Skeletal muscle tissue (tissue), 4 donors: ENCODE results near the gene MPZL1. TPM values are rescaled to one million over a fixed set of nuclear protein-coding genes. Genes with fewer than 3 reads are reported as not detected.

ENCODE experiments used
- H3K27ac ChIP-seq: one replicate; pipeline ENCODE4 v1.7.0; 2013; ENCODE audit warnings: mild to moderate bottlenecking, low read depth, low read length, inconsistent platforms
- H3K27me3 ChIP-seq, 3 donors: one replicate each; pipeline ENCODE4 v1.7.0; 2013; ENCODE audit warnings: low read length in 3 of 3; ENCODE audit not compliant: control insufficient read depth in 3 of 3, insufficient read depth in 3 of 3
- H3K36me3 ChIP-seq, 3 donors: one replicate each; pipeline ENCODE4 v1.7.0; 2013; ENCODE audit warnings: low read length in 3 of 3; ENCODE audit not compliant: control insufficient read depth in 3 of 3, insufficient read depth in 3 of 3
- H3K4me1 ChIP-seq, 3 donors: one replicate each; pipeline ENCODE4 v1.7.0; 2013; ENCODE audit warnings: low read length in 3 of 3, mild to moderate bottlenecking in 3 of 3; ENCODE audit not compliant: control insufficient read depth in 3 of 3, insufficient read depth in 3 of 3
- H3K4me3 ChIP-seq, 3 donors: one replicate each; pipeline ENCODE4 v1.7.0; 2013; ENCODE audit warnings: low read length in 3 of 3
- H3K9ac ChIP-seq, 3 donors: one replicate each; pipeline ENCODE4 v1.7.0; 2013; ENCODE audit warnings: low read length in 3 of 3, mild to moderate bottlenecking in 3 of 3, moderate library complexity in 2 of 3, low read depth in 1 of 3
- H3K9me3 ChIP-seq, 3 donors: one replicate each; pipeline ENCODE4 v1.7.0; 2013; ENCODE audit warnings: low read length in 3 of 3; ENCODE audit not compliant: control insufficient read depth in 3 of 3
- total RNA-seq: library from RNA; depleted of rRNA; stranded (reverse); fragments of >200 nt; gene quantifications from one replicate; pipeline ENCODE4 v1.2.3, GENCODE V29; 2014
- donor health status: Osteomylitis.

Gene MPZL1
- total RNA-seq, 1 donor from 2014 or later = 41.8 TPM

DNA sequence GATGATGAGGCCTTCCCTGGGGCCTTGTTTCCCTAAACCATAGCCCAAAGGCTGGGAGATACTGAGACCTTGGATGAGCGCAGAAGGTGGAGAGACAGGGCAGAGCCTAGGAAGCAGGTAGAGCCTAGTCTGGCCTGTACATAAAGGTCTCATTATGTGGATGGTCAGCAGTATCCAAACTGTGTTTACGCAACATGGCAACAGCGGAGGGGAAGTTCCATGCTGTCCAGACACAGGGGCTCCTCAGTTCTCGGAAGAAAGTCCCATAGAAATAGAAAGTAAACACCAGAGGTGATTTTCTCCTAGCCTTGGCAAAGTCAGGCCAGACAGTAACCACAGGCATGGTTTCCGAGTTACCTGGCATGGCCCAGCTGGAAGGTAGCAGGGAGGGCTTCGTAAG, 42.1 kb upstream of the MPZL1 start:
- H3K36me3 ChIP-seq = no peaks in the 10 kb centered on the region
- H3K27me3 ChIP-seq = no peaks in the 10 kb centered on the region
- H3K9me3 ChIP-seq = no peaks in the 10 kb centered on the region
- no peak overlapping the region for H3K9ac ChIP-seq
- H3K4me3 ChIP-seq = no peak overlapping the region
- peaks cover 58 to 81% (median 71%) of the 10 kb centered on the region in 3 donors for H3K4me1 ChIP-seq
- peak overlapping the region; percentile 94 for H3K27ac ChIP-seq

DNA sequence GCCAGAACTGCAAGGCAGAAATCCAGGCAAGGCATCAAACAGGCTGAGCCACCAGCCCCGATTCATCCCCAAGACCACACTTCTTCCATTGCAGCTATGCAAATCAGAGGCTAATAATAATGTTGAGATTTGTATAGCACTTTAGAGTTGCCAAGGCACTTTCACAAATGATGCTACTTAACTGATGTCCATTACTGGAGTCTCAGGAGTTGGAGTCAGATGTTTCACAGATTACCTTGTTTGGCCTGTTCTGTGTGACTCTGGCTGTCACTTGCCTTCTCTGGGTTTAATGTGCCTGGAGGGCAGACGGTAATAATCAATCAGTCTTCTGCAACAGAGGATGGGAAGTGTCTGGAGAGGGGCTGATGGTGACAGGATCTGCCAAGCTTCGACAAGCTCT, 40.8 kb upstream of the MPZL1 start:
- H3K9me3 ChIP-seq = no peaks in the 10 kb centered on the region
- peak overlapping the region in 1 of 3 donors; percentile 14 for H3K4me3 ChIP-seq
- H3K9ac ChIP-seq = peak overlapping the region; percentile 18 to 54 (median 41)
- peaks cover 68 to 87% (median 78%) of the 10 kb centered on the region in 3 donors for H3K4me1 ChIP-seq
- no peaks in the 10 kb centered on the region for H3K36me3 ChIP-seq
- H3K27me3 ChIP-seq = no peaks in the 10 kb centered on the region
- H3K27ac ChIP-seq = peak overlapping the region; percentile 94

DNA sequence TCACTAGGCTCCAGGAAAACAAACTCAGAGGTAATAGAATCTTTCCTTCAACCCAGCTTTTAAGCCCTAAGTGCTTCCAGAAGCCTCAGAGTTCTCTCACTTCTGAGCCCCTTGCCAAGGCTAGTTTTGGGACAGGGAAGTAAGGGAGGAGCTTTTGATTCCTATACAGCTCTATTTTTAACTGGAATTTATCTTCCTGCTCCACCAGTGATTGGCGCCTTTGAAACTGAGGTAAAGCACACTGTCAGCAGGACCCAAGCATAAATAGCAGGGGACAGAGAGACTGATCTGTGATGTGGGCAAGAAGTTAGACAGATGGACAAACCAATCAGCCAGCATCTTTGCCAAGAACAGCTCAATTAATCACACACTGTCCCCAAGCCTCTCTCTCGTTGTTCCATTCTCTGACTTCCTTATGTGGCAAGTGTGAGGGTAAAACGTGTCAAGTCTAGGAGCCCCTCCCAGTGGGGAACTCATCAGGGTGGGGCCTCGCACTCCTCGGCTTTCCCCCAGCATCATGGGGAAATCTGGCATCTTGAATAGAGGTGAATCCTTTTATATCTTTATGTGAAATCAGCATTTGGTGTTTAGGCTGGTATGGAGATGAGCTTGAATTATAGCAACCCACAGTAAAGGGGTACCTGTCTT, 40.2 kb upstream of the MPZL1 start:
- H3K9ac ChIP-seq = peak overlapping the region; percentile 18 to 54 (median 41)
- no peaks in the 10 kb centered on the region for H3K36me3 ChIP-seq
- peak overlapping the region in 1 of 3 donors; percentile 14 for H3K4me3 ChIP-seq
- peaks cover 71 to 87% (median 81%) of the 10 kb centered on the region in 3 donors for H3K4me1 ChIP-seq
- H3K27ac ChIP-seq = peak overlapping the region; percentile 94
- H3K9me3 ChIP-seq = no peaks in the 10 kb centered on the region
- no peaks in the 10 kb centered on the region for H3K27me3 ChIP-seq

DNA sequence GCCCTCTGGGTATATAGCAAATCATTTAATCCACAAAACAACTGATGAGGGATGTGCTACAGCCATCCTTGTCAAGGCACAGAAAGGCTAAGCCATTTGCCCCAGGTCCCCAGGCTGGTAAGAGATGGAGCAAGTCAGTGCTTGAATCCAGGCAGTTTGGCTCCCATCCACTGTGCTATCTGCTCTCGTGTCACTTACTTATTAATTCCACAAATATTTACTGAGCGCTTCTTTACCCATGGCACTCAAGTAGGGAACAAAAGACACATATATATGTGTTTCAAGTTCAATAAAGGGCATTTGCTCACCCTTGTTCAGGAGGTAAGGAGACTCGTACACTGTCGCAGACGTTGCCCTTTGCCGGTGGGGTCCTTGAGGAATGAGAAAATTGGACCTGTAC, 38.6 kb upstream of the MPZL1 start:
- H3K36me3 ChIP-seq = no peaks in the 10 kb centered on the region
- H3K9me3 ChIP-seq = no peaks in the 10 kb centered on the region
- H3K9ac ChIP-seq = peak overlapping the region in 2 of 3 donors; percentile 55 to 73
- H3K27ac ChIP-seq = peak overlapping the region; percentile 94
- no peaks in the 10 kb centered on the region for H3K27me3 ChIP-seq
- H3K4me3 ChIP-seq = no peak overlapping the region
- H3K4me1 ChIP-seq = peaks cover 77 to 93% (median 80%) of the 10 kb centered on the region in 3 donors

DNA sequence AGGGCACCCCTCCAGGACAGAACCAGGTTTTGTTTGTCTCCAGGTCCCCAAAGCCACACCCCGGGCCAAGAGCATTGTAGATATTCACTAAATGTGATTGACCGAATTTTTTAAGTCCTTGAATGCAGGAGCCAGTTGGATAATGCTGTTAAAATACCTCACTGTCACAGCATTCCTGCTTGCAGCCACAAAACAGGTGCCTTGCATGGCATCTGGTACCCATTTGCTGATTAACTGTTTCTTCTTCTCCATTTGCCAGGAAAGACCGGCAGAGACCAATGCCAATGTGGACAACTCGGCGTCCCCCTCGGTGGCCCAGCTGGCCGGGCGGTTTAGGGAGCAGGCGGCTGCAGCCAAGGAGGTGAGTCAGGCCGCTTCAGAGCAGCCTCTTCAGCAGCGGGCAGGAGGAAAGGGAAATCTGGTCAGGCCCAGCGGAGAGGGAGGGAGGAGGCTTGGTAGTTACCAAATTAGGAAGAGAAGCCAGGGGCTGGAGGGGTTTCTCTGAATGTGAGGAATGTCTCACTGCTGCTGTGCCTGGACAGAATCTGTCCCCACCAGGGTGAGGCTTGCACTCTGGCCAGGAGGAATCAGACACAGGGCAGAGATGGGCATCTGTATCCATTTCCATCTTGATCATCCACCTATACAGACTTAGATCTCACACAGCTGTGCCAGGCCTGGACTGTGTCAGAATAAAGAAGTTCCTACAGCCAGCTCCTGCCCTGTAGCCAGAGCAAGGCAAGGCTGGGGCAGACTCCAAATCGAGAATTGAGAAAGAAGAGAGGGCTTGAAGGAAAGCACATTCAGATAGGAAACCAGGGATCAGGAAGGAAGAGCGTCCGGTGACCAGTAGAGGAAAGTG, 37.9 kb upstream of the MPZL1 start:
- no peaks in the 10 kb centered on the region for H3K27me3 ChIP-seq
- H3K4me3 ChIP-seq = peak overlapping the region in 1 of 3 donors; percentile 32
- H3K9me3 ChIP-seq = no peaks in the 10 kb centered on the region
- H3K9ac ChIP-seq = peak overlapping the region; percentile 36 to 73 (median 55)
- H3K36me3 ChIP-seq = peaks cover 0 to 6% (median 4%) of the 10 kb centered on the region in 3 donors
- peak overlapping the region; percentile 94 for H3K27ac ChIP-seq
- peaks cover 75 to 90% (median 80%) of the 10 kb centered on the region in 3 donors for H3K4me1 ChIP-seq

DNA sequence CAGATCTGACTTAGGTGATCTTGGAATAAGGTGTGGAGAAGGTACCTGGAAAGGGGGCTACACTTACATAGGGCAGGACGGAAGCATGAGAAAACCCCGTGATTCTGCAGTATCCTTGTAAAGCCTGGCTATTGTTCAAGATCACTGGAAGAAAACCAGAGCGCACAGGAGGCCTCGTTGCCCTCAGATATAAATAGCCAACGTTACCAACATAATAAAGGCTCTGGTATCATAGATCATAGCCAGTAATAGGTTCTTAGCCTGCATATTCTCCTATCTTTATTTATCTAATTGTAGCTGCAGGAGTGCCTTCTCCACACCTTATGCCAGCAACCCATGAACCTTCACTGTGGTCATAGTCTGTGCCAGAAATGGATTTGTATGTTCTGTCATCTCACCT, 35.9 kb upstream of the MPZL1 start:
- Histone ChIP-seq H3K27ac (peak overlapping the region; percentile 94), H3K9ac (peak overlapping the region; percentile 54 to 71 (median 60)), H3K36me3 (peaks cover 7 to 21% (median 10%) of the 10 kb centered on the region in 3 donors), H3K9me3 (no peaks in the 10 kb centered on the region), H3K27me3 (no peaks in the 10 kb centered on the region), H3K4me1 (peaks cover 61 to 71% (median 67%) of the 10 kb centered on the region in 3 donors), H3K4me3 (no peak overlapping the region)

DNA sequence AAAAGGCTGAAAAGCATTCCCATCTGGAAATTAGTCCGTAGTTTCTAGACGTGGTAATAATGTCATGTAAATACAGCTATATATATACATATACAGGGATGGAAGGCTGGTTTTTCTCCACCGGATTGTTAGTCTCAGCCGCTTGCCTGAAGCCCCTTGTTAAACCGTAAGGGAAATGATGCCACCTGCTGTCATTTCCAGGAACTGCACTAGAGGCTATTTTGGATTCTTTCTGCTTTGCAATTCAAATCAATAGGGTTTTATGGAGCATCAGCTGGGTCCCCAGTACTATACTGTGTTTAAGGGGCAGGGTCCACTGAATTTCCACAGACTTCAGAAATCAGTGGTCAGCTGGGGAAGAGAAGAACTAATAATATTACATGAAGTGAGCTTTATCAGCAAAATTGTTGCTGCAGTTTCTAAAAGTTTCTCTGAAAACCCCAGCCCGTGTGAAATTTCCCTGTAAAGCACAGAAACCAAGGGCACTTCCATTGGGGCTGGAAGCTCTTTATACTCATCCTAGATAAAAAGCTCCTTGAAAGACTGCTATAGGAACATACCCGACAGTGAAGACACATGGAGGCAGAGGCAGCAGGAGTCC, 33.8 kb upstream of the MPZL1 start:
- peaks cover 49 to 58% (median 55%) of the 10 kb centered on the region in 3 donors for H3K4me1 ChIP-seq

DNA sequence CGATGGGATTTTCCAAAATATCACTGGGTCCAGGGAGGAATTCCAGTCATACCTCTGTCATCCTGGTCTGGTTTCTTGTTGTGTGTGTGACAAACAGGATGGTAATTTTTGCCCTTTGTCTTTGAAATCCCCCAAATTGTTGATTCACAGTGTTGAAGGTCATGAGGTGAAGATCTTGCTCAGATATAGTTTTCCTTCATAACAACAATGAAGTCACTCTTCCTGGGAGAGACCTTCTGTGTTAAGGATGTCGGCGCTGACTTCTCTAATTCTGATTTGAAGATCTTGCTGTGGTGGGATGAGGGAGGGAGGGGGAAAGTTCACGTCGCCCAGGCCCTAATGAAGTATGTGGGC, 32.2 kb upstream of the MPZL1 start:
- H3K9ac ChIP-seq = no peak overlapping the region
- H3K4me1 ChIP-seq = peaks cover 37 to 52% (median 46%) of the 10 kb centered on the region in 3 donors
- H3K4me3 ChIP-seq = no peak overlapping the region
- no peaks in the 10 kb centered on the region for H3K27me3 ChIP-seq
- H3K9me3 ChIP-seq = no peaks in the 10 kb centered on the region
- peaks cover 20 to 45% (median 32%) of the 10 kb centered on the region in 3 donors for H3K36me3 ChIP-seq
- no peak overlapping the region for H3K27ac ChIP-seq

More for the DNA sequence above, 33.8 kb upstream of the MPZL1 start:
- peak overlapping the region; percentile 8 to 78 (median 62) for H3K9ac ChIP-seq
- H3K4me3 ChIP-seq = peak overlapping the region in 1 of 3 donors; percentile 9
- H3K9me3 ChIP-seq = no peaks in the 10 kb centered on the region
- no peaks in the 10 kb centered on the region for H3K27me3 ChIP-seq
- peaks cover 11 to 36% (median 18%) of the 10 kb centered on the region in 3 donors for H3K36me3 ChIP-seq
- peak overlapping the region; percentile 94 for H3K27ac ChIP-seq

DNA sequence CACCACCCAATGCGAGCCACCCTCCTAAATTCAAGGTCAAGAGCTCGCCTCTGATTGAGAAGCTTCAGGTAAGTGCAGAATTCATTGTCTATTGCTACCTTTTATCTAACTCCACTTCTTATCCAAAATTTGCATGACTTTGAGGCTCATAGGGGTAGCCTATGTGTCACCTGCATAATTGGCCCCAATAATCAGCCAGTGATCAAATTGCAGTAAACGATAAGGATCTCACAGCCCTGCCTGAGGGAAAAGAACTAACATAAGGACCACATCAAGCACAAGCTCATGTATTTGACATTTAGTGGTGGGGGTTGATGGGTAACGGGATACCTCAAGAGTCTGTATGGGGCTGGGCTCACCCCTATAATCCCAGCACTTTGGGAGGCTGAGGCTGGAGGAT, 31.7 kb upstream of the MPZL1 start:
- H3K27me3 ChIP-seq = no peaks in the 10 kb centered on the region
- no peak overlapping the region for H3K4me3 ChIP-seq
- no peak overlapping the region for H3K27ac ChIP-seq
- peaks cover 23 to 47% (median 37%) of the 10 kb centered on the region in 3 donors for H3K36me3 ChIP-seq
- no peaks in the 10 kb centered on the region for H3K9me3 ChIP-seq
- no peak overlapping the region for H3K9ac ChIP-seq
- peaks cover 32 to 48% (median 41%) of the 10 kb centered on the region in 3 donors for H3K4me1 ChIP-seq
